Measurements from ENCODE around the gene SELENOI. TPM values are rescaled to one million over a fixed set of nuclear protein-coding genes. Genes with fewer than 3 reads are reported as not detected.

The SELENOI gene
- total and polyA plus RNA-seq, 2 experiments from 2014 or later, result 8.4 to 67.8 TPM

DNA sequence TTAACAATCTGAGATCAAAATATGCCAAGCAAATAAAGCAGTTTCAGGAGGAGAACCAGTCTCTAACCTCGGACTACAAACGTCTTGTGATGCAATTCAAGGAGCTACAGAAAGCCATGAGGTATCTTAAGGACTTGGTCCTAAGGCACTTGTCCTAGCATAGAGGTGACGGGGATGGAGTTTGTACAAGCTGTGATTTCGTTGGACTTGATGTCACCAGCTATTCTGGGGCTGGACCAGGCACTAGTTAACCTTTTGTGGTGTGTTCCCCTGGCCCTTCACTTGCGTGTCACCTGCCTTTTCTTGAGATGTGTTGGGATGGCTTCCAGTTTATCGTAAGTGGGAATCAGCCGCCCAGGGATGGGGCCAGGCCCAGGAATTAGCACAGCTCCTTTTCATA lies 98.3 kb downstream of the SELENOI start (continued):
- TF ChIP-seq, protein P1, sequence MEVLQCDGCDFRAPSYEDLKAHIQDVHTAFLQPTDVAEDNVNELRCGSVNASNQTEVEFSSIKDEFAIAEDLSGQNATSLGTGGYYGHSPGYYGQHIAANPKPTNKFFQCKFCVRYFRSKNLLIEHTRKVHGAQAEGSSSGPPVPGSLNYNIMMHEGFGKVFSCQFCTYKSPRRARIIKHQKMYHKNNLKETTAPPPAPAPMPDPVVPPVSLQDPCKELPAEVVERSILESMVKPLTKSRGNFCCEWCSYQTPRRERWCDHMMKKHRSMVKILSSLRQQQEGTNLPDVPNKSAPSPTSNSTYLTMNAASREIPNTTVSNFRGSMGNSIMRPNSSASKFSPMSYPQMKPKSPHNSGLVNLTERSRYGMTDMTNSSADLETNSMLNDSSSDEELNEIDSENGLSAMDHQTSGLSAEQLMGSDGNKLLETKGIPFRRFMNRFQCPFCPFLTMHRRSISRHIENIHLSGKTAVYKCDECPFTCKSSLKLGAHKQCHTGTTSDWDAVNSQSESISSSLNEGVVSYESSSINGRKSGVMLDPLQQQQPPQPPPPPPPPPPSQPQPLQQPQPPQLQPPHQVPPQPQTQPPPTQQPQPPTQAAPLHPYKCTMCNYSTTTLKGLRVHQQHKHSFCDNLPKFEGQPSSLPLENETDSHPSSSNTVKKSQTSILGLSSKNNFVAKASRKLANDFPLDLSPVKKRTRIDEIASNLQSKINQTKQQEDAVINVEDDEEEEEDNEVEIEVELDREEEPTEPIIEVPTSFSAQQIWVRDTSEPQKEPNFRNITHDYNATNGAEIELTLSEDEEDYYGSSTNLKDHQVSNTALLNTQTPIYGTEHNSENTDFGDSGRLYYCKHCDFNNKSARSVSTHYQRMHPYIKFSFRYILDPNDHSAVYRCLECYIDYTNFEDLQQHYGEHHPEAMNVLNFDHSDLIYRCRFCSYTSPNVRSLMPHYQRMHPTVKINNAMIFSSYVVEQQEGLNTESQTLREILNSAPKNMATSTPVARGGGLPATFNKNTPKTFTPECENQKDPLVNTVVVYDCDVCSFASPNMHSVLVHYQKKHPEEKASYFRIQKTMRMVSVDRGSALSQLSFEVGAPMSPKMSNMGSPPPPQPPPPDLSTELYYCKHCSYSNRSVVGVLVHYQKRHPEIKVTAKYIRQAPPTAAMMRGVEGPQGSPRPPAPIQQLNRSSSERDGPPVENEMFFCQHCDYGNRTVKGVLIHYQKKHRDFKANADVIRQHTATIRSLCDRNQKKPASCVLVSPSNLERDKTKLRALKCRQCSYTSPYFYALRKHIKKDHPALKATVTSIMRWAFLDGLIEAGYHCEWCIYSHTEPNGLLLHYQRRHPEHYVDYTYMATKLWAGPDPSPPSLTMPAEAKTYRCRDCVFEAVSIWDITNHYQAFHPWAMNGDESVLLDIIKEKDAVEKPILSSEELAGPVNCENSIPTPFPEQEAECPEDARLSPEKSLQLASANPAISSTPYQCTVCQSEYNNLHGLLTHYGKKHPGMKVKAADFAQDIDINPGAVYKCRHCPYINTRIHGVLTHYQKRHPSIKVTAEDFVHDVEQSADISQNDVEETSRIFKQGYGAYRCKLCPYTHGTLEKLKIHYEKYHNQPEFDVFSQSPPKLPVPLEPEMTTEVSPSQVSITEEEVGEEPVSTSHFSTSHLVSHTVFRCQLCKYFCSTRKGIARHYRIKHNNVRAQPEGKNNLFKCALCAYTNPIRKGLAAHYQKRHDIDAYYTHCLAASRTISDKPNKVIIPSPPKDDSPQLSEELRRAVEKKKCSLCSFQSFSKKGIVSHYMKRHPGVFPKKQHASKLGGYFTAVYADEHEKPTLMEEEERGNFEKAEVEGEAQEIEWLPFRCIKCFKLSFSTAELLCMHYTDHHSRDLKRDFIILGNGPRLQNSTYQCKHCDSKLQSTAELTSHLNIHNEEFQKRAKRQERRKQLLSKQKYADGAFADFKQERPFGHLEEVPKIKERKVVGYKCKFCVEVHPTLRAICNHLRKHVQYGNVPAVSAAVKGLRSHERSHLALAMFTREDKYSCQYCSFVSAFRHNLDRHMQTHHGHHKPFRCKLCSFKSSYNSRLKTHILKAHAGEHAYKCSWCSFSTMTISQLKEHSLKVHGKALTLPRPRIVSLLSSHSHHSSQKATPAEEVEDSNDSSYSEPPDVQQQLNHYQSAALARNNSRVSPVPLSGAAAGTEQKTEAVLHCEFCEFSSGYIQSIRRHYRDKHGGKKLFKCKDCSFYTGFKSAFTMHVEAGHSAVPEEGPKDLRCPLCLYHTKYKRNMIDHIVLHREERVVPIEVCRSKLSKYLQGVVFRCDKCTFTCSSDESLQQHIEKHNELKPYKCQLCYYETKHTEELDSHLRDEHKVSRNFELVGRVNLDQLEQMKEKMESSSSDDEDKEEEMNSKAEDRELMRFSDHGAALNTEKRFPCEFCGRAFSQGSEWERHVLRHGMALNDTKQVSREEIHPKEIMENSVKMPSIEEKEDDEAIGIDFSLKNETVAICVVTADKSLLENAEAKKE (CRISPR knock-in tag; IDR thresholded peaks at IDR 0.05), result no peak

Other genes with a start within 250 kb of the SELENOI start
- 20.8 and 23.8 TPM in 2 replicates for gene GAREM2, start 173.1 kb upstream of the SELENOI start, total RNA-seq (2014; rRNA removed; shearing (Covaris generic))
- 3.8 and 4.1 TPM in 2 replicates for gene GAREM2, start 173.1 kb upstream of the SELENOI start, polyA plus RNA-seq (2016; fragmentation: Nextera tagmentation; extraction: Ambion mirVana)
- 88.9 and 92.3 TPM in 2 replicates for gene HADHA, start 101.5 kb upstream of the SELENOI start, total RNA-seq (2014; rRNA removed; shearing (Covaris generic))
- 57.6 and 63.9 TPM in 2 replicates for gene HADHA, start 101.5 kb upstream of the SELENOI start, polyA plus RNA-seq (2016; fragmentation: Nextera tagmentation; extraction: Ambion mirVana)
- gene HADHB, start 101.2 kb upstream of the SELENOI start, total RNA-seq (2014; rRNA removed; shearing (Covaris generic)), result 43.4 and 55.0 TPM in 2 replicates
- gene HADHB, start 101.2 kb upstream of the SELENOI start, polyA plus RNA-seq (2016; fragmentation: Nextera tagmentation; extraction: Ambion mirVana), result 38.3 and 41.1 TPM in 2 replicates
- 0.35 and 0.38 TPM in 2 replicates for gene ADGRF3, start 646 bp downstream of the SELENOI start, total RNA-seq (2014; rRNA removed; shearing (Covaris generic))
- gene ADGRF3, start 646 bp downstream of the SELENOI start, polyA plus RNA-seq (2016; fragmentation: Nextera tagmentation; extraction: Ambion mirVana), result 0.39 and 0.57 TPM in 2 replicates
- not detected in 2 replicates for gene DRC1, start 55.8 kb downstream of the SELENOI start, total RNA-seq (2014; rRNA removed; shearing (Covaris generic))
- gene DRC1, start 55.8 kb downstream of the SELENOI start, polyA plus RNA-seq (2016; fragmentation: Nextera tagmentation; extraction: Ambion mirVana), result 0.45 TPM in 1 of 2 replicates, not detected in the other
- 0.21 TPM in 1 of 2 replicates, not detected in the other for gene OTOF, start 132.0 kb downstream of the SELENOI start, total RNA-seq (2014; rRNA removed; shearing (Covaris generic))
- gene OTOF, start 132.0 kb downstream of the SELENOI start, polyA plus RNA-seq (2016; fragmentation: Nextera tagmentation; extraction: Ambion mirVana), result 0.23 TPM in 1 of 2 replicates, not detected in the other